Stimulated activated naive CD4-positive, alpha-beta T cell (primary cell): ENCODE measurements around the gene SMYD3.

Experiments used
- DNase-seq, 6 experiments: peaks; one replicate each; lab custom pipeline; 2025; lab: John Stamatoyannopoulos, UW

The SMYD3 gene

DNA sequence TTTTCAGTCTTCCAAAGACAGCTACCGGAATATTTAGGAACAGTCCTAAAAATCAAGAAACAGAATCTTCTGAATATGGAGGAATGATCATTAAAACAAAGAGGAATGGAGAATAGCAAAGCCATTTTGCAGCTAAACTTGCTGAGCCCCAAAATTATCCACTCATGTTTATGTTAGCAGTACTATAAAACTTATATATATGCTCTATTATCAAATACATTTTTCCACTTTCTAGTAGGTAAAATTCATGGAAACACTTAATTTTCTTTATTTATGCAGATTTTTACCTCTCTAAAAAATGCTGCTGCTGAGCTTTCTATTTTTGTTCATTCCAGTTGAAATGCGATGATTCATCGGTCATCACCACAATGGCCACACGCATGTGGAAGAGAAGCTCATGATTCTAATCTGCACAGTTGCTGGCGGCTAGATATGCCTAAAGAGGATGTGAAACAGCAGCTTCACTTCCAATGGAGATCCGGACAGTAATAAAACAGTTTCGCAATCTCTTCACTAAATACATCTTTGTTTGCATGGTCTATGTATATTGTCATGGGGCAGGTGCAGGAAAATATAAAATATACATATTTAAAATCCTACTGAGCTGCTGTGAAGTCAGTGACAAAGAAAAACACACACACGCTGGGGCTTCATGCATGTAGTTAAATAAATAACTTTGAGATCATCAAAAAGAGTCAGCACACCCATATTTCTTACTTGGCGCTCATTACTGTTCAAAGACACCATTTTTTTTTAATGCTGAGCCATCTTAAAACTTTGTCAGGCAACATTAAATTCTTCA is 292.2 kb downstream of the SMYD3 start:
- no peak for DNase-seq

DNA sequence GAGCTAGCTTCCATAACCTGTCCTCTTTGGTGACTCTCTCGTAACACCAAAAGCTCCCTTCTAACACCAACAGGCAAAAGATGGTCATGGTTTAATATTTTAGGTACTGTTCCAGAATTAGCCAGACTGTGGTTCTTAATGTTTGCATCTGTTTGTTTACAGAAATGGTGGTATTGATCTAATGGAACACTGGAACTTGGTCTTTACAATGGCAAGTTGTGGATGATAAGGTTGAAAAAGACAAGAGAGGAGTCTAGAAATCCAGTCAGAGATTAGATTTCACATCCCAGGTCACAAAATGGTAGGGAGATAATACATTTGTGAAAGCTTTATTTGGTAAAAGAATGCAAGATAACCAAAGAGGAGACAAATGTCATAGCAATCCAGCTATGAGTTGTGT is 293.1 kb downstream of the SMYD3 start:
- DNase-seq: no peak

DNA sequence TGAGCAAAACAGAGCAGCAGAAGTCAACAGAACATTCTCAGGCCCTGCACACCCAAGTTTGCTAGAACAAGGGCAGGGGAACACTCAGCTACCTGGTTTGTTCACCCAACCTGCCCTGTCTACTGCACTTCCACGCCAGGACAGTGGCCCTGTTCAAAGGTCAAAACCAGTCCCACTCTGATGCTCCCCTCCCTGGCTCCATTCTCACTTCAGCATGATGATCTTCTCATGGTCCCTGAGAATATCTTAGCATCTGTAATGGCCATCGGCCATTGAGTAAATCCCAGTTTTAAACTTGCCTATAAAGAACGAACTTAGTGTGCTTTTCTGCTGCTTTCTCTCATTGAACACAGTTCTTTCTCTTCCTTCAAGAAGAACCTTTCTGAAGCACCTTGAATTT is 293.6 kb downstream of the SMYD3 start:
- peak in 1 of 6 experiments; percentile 0 for DNase-seq

DNA sequence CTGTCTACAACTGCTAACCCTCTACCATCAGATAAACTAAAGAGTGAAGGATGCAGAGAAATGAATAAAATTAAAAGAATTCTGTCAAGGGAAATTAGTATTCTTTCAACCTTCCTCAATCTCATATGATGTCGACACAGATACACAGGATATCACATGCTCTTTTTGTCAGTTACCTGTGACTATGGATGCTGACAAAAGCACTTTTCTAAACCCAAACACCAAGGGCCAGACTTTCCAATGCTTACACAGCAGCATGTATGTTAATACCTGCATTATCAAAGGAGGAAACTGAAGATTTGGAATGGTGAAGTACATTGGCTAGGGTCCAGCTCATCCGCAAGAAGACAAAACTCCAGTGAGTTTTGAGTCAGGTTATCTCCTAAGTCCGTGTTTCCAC is 294.0 kb downstream of the SMYD3 start:
- no peak for DNase-seq

DNA sequence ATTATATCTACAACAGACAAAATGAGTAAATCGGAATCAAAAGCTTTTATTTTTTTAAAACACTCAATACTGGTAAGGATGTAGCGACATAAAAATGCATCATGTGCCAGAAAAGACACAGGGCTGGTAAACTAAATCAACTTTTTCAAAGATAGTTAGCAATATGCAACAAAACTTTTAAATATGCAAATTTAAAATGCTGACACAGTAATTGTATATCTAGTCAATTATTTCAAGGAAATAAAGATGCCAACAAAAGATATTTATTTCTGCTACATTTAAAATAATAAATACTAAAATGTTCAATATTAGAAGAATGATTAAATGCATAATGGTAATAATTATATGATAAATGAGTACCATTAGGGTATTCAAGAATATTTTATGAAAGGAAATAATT is 295.1 kb downstream of the SMYD3 start:
- DNase-seq: no peak

DNA sequence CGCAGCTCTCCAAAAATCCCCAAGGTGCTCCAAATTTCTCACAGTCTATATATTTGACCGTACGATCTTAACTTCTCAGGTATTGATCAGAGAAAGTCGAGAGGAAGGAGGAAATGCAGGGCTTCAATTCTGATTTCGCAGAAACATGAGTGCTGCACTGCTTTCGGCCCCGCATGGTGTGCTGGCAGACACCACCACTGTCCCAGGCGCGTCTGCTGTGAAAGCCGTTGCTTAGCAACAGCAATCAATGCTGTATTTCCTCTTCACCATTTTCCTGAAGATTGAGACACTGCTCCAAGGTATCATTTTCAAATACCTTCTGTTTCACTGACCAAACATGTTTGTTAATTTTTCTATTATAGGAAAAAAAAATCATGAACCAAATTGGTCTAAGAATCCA is 296.3 kb downstream of the SMYD3 start:
- DNase-seq: no peak

DNA sequence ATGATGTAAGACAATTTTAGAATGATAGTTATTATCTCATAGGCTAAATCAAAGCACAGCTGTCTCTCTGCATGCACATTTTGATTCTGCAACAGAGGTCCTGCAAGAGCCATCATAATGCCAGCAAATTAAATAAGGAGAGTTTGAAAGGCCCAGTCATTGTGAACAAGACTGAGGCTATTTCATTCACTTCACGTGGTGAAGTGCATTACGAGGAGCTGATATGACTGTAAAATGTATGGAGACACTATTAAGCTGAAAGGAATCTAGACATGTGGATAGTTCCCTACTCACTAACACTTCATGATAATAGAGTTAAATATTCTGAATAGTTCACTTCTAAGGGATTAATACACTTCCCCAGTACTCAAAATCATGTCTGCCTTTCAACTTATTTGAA is 299.0 kb downstream of the SMYD3 start:
- DNase-seq: no peak

DNA sequence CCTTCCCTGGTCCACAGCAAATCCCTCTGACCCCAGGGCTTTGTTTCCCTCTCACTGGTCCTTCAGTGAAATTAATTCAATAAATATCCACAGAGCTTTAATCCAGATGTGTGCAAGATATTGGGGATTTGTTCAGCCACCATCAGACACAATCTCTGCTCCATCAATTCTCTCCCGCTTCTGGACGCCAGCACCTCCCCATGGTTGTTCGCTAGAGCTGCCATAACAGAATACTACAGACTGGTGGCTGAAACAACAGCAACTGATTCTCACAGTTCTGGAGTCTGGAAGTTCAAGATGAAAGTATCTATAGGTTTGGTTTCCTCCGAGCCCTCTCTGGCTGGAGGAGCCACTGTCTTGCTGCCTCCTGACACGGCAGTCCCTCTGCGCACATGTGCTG is 303.9 kb downstream of the SMYD3 start:
- DNase-seq: no peak

DNA sequence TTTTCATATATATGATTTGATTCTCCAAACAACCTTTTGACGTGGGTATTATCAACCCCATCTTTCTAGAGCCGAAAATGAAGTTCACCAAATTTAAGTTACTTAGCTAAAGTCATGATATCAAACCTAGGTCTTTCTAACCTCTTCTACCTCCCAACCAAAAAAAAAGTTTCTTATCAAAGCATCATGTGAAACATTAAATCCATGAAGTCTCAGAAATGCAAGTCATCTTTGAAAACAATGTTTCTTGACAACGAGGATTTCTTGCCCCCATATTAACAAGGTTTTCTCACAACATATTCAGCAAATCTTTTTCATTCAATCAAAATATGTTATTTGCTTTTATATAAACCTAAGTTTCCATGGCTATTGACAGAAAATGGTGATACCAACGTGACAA is 306.3 kb downstream of the SMYD3 start:
- DNase-seq: no peak

DNA sequence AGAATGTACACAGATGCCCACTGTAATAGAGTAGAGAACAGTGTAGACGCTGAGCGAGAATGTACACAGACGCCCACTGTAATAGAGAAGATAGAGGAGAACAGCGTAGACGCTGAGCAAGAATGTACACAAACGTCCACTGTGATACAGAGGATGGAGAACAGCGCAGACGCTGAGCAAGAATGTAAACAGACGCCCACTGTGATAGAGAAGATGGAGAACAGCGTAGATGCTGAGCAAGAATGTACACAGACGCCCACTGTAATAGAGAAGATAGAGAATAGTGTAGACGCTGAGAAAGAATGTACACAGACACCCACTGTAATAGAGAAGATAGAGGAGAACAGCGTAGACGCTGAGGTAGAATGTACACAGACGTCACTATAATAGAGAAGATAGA is 306.9 kb downstream of the SMYD3 start:
- no peak for DNase-seq

DNA sequence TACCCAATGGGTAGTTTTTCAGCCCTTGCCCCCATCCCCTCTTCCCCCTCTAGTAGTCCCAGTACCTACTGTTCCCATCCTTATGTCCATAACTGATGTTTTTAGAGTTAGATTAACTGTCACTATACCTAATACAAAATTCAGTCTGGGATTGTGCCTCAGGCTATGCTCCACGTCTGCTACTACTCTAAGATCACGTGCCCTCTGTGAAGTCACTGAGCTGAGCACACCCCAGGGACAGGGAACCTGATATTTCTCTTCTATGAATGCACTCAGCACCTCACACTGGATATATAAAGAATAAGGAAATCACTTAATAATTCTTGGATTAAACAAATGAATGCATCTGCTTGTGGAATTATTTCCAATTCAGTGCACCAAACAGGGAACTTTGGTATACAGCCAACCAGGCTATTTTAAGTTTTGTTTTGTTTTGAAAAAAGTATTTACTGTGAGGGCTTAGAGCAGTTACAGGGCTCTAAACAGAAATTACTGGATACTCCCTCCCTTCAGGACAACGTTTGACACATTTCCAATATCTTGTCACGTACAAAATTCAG is 307.9 kb downstream of the SMYD3 start:
- no peak for DNase-seq

DNA sequence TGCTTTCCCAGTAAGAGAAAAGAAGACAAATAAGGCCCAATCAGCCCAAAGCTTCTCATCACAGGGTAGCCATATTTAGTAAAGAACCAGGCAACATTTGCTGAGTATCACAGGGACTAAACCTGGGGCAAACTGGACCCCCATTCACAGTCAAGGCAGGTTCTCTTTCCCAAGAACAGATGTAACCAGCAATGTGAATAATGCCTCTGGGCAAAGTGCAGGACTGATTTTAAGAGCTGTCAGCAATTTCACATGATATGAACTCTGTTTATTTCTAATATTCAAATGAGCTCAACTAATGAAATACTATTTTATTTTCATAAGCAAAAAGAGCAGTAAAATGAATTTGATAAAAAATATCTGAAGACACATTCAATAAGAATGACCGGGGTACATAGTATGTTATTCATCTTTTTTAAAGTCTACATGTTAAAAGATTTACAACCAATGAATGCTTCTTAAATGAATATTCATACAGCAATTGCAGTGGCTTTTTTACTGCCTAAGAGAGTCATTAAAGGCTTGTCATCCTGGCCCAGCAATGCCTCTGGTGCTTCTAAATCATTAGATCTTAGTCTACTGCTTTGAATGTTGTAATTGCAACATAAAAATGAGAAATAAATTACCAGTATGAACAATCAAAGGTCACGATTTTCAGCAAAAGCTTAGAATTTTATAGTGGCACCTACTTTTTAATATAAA is 308.8 kb downstream of the SMYD3 start:
- no peak for DNase-seq

DNA sequence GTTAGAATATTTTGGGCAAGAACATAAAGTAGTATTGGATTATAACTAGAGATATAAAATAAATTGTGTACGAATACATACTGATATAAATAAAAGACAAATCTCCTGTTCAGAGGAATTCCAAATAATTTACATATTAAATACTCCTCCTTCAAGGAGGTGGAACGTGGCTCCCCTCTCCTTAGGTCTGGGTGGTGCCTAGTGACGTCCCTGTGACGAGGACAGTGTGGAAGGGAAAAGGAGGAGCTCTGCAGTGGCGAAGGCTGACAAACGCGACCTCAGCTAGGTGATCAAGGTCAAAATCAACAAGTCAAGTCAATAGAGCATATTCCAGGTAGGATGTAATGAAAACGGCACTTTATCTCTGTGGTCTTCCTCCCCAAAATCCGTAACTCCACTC is 310.0 kb downstream of the SMYD3 start:
- no peak for DNase-seq

DNA sequence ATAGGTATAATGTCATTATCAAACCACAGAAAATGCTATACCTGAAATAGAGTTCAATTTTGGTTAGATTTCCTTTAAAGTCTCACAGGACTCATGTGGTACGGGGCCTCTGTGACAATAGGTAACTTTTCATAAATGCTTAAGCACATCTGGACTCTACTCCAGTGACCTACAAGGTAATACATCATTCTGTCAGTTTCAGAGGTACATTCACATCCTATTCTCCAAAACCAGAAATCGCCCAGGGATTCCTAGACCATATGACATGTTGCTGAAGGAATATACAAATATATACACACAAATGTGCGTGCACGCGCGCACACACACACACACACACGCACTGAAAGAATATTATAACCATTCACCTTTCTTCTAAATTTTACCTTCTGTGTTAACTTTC is 311.8 kb downstream of the SMYD3 start:
- no peak for DNase-seq

DNA sequence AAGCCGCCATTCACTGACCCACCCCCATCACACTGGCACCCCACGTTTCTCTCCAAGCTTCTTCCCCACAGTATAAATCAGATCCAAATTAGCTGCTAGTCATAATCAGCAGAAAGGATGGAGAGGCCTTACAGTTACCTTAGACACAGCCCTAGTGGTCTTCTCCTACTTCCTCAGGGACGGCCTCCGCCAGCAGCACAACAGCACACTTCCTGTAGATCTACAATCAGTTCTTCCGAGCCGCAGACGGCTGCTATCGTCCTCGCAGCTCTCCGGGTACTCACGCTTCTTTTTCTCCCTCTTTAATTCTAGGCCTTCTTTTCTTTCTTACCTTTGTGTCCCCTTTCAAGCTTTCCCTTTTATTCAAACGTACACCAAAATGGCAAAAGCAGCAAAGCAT is 313.5 kb downstream of the SMYD3 start:
- DNase-seq: no peak

DNA sequence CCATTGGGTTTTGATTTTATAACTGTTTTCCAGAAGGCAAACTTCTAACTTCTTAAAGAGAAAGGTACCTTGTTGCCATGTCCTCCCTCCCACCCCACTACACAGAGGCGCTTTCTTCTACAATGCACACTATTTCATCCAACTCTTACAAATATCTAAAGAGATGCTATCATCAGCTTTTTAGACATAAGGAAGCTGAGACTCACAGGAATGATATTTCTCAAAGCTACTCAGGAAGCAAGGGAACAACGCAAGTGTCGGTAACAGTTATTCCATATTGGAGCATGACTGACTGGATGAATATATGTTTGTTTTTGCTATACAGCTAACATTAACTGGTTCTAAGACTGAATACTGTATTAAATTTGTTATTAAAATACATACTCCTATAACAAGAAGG is 318.0 kb downstream of the SMYD3 start:
- no peak for DNase-seq

DNA sequence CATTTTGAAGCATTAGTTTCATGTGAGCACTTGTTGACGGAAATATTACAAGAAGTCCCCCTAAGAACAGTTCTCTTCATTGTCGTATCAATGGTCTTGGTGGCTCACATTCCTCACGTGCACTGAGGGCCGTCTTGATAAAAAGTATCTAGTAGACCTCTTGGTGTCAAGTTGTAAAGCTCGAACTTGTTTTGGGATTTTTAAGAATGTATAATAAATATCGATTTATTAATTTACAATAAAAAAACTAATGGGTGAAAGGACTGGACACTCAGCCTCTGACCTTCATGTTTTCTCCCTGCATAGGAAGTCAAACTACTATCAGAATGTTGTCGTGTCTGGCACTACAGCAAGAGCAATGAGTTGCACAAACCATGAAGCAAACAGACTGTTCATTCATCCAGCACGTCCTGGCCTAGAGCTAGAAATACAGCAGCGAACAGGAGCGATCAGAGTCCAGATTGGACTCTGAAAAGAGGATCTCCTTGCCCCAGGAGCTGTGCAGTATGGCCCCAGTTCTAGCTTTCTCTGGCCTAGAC is 319.2 kb downstream of the SMYD3 start:
- no peak for DNase-seq

DNA sequence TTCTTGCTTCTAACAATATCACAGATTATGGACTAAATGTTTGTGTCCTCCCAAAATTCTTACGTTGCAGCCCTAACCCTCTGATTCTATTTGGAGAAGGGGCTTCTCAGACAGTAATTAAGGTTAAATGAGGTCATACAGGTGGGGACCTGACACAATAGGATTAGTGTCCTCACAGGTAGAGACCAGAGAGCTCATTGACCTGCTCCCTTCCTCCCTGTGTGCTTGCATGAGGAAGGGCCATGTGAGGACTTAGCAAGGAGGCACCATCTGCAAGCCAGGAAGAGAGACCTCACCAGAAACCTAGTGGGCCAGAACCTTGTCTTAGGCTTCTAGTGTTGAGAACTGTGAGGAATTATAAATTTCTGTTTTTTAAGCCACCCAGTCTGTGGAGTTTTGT is 322.6 kb downstream of the SMYD3 start:
- no peak for DNase-seq

DNA sequence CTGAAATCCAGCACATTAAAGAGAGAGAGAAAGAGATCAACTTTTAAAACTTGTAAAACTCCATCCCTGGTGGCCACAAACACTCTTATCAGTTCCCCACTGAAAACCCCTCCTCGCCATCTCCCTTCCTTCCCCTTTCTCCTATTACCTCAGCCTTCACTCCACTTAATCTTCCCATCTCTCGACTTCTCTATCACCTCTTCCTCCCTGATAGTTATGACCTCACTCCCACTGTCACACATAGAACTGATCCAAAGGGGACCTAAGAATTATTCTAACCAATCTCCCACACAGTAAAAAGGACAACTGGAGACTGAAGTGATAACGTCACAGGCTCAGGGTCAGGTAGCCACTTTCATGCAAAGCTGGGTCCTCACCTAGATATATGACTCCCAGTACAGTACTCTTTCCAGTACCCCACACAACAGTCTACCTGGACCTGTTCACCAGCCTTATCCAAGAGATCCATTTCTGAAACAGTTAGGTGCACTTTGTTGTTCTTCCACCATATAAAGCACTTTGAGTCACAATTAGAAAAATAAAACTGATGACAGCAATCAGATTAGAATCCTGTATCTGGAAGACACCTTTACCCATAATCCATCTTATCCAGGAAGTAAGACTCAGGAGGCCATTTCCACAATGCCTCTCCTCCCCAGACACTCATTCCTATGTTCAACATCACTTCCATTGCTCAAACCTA is 324.8 kb downstream of the SMYD3 start:
- DNase-seq: no peak

DNA sequence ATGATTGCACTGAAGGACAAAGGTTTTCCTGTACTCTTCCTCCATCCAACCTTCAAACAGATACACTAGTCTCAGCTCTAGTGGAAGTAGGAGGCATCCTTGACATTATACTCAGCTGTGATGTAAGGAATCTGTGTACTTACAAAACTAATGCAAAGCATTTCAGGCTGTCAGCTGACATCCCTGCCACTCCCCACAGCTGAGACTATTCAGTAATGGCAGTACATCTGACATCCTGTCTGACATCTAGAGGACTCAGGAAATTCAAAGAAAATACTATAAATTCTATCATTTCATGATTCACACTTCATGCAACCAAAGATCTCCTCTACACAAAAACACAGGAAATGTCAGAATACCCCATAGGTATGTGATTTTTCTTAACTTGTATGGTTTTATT is 325.8 kb downstream of the SMYD3 start:
- no peak for DNase-seq

DNA sequence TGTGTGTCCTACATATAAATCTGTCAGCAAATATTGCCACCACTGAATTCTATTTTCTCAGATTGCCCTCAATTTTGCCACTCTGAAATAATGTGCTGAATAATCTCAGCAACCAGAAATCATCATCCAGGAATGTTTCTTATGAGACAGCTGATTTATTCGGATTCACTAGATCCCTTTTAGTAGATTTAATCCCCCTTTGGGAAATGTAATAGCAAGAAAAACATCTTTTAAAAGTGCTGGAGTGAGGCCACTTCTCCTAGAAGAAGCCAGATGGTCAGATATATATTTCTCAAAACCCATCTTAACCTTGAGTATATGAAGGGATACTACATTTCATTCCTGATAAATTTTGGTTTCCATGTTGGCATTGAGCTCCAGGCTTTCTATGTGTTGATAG is 327.7 kb downstream of the SMYD3 start:
- DNase-seq: no peak

DNA sequence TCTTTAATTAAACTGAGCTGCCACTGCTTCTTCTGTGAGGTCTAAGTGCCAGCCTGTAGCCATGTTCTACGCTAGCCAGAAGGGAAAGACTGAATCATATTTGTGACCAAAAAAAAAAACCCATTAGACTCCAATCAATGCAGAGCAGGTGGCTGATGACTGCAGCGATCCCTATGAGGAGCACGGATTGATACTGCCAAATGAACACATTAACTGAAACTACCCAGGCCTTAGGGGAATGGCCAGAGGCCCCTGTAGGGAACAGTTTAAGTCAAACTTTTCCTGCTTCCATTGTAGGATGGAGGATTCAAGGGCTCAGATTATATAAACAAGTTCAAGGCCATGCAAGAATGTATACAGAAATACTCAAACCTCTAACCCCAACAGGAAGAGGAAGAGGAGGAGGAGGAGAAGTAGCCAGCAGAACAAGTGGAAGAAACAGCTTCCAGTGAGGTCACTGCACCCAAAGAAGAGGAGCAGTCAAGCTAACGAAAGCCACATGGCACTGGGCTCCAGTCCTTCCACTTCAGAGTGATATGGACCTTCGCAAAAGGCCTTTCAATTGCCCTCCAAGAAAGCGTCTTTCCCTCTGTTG is 328.3 kb downstream of the SMYD3 start:
- no peak for DNase-seq
